Stimulated activated CD4-positive, alpha-beta T cell treated with anti-CD3 and anti-CD28 coated beads, Interleukin-1b, Interleukin-23, amount 100 ng/mL, for 48 hours (primary cell): ENCODE data around the gene MGAT3.
"Not testable (repeated sequence)": the region's sequence is repeated elsewhere in the genome, so short reads cannot be mapped to it uniquely, and the experiment has no call there.

Experiments used
- DNase-seq: peaks from one replicate; pipeline ENCODE4 v3.0.0-alpha.2; 2020

MGAT3 gene, protein sequence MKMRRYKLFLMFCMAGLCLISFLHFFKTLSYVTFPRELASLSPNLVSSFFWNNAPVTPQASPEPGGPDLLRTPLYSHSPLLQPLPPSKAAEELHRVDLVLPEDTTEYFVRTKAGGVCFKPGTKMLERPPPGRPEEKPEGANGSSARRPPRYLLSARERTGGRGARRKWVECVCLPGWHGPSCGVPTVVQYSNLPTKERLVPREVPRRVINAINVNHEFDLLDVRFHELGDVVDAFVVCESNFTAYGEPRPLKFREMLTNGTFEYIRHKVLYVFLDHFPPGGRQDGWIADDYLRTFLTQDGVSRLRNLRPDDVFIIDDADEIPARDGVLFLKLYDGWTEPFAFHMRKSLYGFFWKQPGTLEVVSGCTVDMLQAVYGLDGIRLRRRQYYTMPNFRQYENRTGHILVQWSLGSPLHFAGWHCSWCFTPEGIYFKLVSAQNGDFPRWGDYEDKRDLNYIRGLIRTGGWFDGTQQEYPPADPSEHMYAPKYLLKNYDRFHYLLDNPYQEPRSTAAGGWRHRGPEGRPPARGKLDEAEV

DNA sequence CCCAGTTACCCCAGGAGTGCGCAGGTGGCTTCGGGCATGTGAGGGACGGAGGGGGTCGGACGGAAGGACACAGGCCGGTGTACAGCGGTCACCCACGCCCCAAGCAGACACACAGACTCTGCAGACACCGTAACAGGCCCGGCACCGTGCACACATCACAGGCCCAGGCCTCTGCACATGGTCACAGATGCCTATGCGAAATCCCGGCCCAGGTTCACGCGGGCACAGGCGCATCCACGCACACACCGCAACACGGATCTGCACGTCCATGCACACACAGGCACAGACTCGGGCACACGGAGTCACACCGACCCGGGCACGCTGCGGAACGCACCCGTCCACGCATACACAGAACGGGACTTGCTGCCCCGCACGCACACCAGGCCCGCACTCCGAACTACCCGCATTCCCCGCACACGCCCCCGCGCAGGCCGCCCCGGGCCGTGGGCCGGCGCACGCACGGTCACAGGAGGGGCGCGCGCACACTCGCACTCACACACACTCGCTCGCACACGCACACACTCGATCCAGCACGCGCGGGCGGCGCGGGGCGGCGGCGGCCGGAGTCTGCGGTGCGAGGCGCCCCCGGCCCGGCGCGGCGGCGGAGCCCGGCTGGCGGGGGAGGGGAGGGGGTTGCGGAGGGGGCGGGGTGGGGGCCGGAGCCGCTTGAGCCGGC, at the start of gene MGAT3:
Gene MGAT3 (plus strand): TSS at position 491 of the 676 bp plus-strand sequence. CDS start 30,336 bp downstream, outside the sequence.
- DNase-seq: no peak

DNA sequence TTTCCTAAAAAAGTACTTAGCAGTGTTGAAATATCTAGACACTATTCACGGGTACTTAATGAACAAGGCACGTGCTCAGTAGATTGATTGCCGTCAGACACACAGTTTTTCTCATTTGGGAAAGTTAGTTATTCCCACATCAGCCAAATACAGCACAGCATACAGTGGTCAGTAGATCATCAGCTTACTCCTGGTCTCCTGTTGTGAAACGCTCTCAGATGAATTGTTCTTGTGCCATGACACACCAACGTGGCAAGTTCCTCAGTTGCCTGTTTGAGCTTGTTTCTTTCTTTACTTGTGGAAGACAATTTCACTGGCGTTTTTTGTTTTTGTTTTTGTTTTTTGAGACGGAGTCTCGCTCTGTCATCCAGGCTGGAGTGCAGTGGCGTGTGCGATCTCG, 48.6 kb upstream of the MGAT3 start:
- DNase-seq: no peak

DNA sequence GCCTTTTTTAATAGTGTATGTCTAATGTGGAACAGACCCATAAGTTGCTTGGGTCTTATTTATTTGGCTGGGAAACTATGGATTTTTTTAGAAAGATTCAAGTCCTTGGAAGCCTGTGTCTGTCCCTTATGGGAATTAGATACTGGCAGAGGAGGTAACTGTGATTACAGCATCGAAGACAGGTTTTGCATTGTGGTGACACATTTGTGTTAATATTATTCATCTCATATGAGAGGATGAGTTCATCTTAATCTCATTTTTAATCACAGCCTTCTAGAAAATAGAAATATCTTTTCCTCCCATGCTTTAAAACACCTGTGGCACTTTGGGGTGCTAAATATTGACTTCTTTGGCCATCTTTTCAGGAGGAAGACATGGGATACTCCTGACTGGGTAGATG, 48.0 kb upstream of the MGAT3 start:
- no peak for DNase-seq

DNA sequence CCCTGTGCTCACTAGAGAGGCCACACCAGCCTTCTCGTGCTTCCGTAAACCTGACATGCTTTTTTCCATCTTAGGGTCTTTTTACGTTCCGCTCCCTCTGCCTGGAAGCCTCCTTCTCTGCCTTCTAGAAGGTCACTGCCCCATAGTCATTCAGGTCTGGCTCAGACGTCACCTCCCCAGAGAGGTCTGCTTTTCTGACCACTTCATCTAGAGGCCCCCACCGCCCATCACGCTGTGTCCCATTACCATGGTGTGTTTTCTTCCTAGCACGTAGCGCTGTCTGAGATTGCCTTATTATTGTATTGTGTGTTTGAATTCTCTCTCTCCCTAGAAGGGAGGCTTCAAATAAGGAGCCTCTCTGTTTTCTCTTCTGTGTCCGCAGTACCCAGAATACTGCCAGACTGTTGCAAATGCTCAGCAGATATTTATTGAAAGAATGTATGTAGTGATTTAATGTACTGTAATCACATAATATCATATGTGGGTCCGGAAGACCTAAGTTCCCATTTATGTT, 47.2 kb upstream of the MGAT3 start:
- DNase-seq: no peak

DNA sequence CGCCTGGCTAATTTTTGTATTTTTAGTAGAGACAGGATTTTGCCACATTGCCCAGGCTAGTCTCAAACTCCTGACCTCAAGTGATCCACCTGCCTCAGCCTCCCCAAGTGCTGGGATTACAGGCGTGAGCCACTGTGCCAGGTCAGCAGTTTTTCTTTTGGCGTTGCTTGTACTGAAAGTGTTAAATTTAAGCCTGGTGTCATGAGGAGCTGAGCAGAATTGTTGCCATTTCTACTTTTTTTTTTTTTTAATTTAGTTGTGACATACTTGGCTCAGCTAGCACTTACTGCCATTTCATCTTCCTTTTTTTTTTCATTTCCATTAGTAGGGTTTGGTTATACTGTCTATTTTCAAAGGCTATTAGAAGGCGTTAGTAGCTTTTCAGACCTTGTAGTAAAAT, 46.5 kb upstream of the MGAT3 start:
- no peak for DNase-seq

DNA sequence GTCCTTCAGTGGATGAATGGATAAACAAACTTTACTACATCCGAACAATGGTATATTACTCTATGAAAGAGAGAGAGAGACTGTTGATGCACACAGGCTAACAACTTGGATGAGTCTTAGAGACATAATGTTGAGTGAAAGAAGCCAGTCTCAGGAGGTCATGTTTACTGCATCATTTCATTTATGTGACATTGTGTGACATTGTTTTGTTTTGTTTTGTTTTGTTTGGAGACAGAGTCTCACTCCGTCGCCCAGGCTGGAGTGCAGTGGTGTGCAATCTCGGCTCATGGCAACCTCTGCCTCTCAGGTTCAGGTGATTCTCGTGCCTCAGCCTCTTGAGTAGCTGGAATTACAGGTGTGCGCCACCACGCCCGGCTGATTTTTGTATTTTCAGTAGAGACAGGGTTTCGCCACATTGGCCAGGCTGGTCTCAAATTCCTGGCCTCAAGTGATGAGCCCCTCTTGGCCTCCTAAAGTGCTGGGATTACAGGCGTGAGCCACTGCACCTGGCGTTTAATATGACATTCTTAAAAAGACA, 44.9 kb upstream of the MGAT3 start:
- DNase-seq: not testable (repeated sequence)

DNA sequence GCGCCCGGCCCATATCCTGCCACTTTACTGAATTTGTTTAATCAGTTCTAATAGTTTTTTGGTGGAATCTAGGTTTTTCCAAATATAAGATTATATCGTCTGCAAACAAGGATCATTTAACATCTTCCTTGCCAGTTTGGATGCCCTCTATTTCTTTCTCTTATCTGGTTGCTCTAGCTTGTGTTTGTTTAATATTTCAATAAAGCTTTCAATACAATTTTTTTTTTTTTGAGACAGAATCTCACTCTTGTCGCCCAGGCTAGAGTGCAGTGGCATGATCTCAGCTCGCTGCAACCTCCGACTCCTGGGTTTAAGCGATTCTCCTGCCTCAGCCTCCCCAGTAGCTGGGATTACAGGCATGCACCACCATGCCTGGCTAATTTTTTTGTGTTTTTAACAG, 43.6 kb upstream of the MGAT3 start:
- DNase-seq: not testable (repeated sequence)

DNA sequence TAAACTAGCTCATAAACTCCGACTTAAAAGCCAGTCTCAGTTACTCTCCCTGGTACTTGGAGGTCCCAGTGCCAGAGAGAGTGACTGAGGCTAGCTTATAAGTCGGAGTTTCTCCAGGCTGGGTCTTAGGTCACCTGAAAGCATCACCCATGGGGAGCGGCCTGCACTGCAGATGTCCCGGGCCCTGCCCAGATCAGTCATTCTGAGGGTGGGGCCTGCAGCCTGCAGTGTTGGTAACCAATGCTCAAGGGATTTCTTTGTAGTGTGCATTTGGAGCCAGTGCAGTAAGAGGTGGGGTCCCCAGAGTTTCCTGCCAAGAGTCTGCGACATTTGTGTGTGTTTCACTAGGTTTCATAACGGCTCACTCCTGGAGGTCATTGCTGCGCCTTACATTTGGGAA, 42.4 kb upstream of the MGAT3 start:
- no peak for DNase-seq

DNA sequence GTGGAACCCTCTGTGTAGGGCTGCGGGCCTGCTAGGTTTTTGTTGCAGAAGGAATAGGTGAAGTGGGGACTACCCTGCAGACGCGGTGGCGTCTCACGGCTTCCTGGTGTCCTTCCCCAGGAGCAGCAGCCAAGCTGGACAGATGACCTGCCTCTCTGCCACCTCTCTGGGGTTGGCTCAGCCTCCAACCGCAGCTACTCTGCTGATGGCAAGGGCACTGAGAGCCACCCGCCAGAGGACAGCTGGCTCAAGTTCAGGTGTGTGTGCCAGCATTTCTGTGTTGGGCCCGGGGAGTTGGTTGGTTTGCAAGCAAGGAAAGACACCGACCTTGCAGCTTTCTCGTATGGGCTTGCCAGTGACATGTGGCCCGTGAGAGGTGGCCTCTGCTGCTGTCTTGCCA, 41.9 kb upstream of the MGAT3 start:
- no peak for DNase-seq

DNA sequence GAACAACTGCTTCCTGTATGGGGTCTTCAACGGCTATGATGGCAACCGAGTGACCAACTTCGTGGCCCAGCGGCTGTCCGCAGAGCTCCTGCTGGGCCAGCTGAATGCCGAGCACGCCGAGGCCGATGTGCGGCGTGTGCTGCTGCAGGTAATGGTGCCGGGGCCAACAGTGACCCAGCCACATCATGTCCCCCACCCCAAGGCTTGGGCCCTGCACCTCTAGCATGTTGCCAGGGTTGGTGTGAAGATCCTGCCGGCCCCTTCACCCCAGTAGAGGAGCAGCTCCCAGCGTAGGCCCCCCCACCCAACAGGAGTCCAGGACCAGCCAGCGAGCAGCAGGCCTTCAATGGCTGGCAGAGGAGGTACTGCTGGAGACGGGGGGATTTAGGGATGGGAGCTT, 41.3 kb upstream of the MGAT3 start:
- DNase-seq: no peak

DNA sequence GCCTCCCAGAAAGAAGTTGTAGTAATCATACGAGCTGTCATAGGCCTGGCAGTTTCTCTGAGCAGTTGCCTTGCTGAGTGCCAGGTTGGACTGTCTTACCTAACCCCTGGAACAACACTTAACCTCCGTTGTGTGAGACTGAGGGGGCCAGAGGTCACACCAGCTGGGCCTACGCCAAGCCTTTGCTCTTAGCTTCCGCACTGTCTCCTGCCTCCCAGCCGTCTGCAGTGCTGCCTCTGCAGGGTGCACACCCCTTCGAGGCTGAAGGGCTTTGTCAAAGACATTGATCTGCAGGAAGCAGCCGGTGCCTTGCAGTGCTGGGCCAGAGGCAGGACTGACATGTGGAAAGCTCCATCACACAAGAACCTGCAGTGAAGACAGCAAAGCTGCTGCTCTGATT, 40.5 kb upstream of the MGAT3 start:
- DNase-seq: no peak

DNA sequence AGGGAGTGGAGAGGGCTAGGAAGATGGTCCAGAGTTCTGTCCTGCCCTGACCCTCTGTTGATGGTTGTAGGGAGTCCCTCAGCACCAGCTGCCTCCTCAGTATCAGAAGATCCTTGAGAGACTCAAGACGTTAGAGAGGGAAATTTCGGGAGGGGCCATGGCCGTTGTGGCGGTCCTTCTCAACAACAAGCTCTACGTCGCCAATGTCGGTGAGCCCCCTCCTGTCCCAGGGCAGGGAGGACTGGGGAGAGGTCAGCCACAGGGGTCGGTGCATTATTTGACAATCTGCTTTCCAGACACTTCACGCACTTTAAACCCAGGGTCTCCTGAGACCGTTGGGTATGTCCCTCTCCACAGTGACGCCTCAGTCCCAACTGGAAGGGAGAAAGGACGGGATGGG, 39.2 kb upstream of the MGAT3 start:
- no peak for DNase-seq

DNA sequence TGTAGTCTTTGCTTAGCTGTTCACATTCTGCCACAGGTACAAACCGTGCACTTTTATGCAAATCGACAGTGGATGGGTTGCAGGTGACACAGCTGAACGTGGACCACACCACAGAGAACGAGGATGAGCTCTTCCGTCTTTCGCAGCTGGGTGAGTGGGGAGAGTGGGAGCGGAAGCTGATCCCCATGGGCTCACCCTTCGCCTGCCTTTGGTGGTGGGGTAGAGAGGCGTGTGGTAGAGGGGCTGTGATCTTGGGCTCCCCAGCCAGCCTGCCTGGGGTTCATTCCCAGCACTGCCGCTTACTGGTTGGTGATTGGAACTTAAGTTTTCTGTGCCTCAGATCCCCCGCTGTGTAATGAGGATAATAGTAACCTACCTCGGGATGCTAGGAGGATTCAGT, 38.1 kb upstream of the MGAT3 start:
- no peak for DNase-seq

DNA sequence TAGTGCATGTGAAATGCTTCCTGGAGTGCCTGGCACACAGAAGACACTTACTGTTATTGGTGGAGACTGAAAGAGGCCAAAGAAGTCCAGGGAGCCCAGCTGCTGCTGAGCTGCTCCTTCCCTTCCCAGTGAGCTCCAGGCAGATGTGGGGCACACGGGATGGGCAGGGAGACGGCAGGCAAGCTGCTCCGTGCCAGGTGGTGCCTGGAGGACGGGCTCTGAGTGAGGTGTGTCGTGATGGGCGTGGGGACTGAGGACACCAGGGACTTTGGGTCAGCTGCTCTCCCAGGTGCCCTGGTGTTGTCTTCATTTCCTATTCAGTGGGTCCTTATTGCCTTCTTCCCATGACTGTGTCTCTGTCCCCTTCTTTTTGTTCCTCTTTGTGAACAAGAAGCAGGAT, 37.7 kb upstream of the MGAT3 start:
- DNase-seq: no peak

DNA sequence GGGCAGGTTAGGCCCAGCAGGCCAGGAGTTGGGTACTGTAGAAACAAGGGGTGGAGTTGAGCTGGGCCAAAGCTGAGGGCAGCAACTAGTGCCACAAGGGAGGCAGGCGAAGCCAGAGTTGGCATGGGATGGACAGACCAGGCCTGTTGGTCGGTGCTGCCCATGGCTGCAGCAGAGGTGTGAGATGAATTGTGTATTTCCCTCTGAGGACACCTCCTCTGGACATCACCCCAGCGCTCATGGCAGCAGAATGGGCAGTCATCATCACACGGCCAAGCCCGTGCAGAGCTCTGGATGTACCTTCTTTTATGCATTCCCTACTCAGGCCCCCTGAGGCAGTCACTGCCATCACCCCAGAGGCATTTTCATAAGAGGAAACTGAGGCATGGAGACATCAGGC, 36.9 kb upstream of the MGAT3 start:
- DNase-seq: no peak

DNA sequence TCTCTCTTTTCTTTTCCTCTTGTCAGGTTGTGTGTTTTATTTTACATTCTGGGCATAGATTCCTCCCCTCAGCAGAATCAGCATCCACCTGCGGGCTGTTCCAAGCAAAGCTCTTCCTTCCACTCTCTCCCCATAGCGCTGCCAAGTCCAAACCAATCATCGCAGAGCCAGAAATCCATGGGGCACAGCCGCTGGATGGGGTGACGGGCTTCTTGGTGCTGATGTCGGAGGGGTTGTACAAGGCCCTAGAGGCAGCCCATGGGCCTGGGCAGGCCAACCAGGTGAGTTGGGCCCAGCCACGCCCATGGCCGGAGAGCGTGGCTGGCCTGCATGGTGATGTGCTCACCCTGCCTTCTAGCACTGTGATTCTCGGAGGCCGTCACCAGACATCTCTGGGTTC, 35.1 kb upstream of the MGAT3 start:
- DNase-seq: no peak

DNA sequence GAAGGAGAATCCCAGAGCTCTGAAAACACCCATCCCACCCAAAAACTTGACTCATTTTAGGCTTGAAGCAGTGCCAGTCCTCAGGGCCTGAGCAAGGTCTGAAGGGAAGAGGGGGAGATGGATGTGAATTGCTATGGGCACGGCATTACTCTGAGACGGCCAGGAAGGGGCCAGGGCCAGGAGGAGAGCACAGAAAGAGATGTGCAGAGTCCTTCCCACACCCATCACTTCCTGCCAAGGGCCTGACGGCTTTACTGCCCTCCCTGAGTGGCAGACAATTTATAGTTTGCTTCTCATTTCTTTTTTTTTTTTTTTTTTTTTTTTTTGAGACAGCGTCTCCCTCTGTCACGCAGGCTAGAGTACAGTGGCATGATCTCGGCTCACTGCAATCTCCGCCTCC, 34.7 kb upstream of the MGAT3 start:
- no peak for DNase-seq

DNA sequence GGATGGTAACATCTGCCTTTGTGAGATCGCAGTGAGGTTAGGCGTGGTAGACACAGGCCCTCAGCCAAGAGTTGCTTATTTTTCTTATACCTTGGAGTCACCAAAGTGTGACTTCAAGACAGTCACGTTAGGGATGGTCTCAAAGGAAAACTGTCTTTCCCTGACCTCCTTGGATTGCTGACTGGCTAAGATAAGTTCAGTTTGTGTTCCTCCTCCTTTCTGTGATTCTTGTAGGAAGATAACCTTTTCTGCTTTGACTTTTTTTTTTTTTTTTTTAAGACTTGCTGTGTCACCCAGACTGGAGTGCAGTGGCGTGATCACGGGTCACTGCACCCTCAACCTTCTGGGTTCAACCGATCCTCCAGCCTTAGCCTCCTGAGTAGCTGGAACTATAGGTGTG, 34.1 kb upstream of the MGAT3 start:
- DNase-seq: no peak

DNA sequence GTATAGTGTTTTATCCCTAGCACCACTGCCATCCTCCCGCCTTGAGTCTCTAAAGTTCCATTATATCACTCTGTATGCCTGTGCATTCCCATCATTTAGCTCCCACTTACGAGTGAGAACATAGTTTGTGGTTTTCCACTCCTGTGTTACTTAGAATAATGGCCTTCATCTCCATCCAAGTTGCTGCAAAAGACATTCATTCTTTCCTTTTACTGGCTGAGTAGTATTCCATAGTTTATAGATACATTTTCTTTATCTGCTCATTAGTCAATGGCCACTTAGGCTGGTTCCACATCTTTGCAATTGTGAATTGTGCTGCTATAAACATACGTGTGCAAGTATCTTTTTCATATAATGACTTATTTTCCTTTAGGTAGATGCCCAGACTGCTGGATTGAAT, 32.8 kb upstream of the MGAT3 start:
- no peak for DNase-seq

DNA sequence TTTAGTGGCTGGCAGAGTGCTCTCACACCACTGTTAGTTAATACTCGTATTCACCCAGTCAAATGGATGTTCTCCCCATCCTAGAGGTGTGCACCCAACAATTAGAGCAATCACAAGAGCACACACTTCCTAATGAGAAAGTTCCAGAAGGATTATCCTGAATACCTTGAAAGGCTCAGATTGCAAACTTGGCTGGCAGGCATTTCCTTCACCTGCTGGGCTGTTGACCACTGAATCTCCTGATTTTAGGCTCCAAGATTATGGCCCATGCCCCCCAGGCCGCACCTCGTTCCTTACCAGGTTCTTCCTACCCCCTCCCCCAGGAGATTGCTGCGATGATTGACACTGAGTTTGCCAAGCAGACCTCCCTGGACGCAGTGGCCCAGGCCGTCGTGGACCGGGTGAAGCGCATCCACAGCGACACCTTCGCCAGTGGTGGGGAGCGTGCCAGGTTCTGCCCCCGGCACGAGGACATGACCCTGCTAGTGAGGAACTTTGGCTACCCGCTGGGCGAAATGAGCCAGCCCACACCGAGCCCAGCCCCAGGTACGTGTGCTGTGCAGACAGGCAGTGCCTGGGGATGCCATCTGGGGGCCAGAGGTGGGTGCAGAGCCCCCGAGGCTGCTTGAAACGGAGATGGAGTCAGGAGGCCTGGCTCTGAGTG, 30.3 kb upstream of the MGAT3 start:
- DNase-seq: no peak

DNA sequence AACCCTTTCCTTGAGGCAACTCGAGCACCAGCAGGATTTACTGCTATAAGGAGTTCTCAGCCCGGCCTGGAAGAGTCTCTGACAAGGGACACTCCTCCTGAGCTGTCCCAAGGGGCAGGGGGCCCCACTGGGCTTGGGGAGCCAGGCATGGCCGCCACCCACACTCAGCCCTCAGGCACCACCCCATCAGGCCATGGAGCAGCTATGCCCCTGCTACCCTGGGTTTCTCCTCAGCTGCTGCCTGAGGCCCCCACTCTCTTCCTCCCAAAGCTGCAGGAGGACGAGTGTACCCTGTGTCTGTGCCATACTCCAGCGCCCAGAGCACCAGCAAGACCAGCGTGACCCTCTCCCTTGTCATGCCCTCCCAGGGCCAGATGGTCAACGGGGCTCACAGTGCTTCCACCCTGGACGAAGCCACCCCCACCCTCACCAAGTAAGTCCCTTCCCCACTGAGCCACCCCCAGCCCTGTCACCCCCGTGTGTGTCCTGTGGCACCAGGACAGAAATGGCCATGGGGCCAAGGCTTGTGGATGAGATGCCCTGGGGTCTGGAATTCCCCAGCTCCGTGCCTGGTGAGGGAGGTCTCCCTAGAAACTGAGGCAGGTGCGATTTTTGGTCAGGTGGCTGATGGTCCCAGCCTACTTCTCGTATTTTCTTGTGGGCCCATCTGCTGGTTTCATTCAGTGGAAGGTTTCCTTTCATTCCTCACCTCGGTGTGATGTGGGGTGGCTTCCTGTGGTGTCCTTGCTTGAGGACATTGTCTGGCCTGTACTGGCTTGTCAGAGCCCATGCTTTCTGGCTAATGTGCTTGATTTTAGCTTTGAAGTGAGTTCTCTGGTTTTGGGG, 28.8 kb upstream of the MGAT3 start:
- DNase-seq: no peak

DNA sequence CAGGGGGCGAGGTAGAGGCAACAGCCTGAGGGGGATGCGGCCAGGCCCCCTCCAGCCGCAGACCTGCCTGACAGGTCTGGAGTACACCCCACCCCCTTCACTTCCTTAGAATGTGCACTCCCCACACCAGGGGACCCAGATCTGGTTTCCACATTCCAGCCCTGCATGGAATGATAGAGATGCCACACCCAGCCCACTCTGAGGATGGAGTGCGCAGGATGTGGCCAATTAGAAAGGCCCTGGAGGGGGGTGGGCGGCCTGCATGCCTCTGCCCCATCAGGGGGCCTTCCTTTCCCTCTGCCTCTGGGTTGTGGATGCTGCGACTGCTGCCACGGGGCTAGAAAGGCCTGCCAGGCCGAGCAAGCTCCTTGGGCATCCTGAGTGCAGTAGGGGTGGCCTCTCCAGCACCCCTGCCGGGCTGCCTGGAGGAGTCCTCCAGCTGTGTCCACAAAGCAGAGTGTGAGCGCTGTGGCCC, 28.2 kb upstream of the MGAT3 start:
- DNase-seq: no peak
